HG02970 (cell line): ENCODE measurements around the gene FOXO4.

Experiments used
- ATAC-seq: cut with Tn5 transposase; IDR thresholded peaks from one replicate; pipeline ENCODE4 v1.9.1; 2021; ENCODE audit warnings: mild to moderate bottlenecking, moderate library complexity, moderate number of reproducible peaks; ENCODE audit not compliant: unreplicated experiment, low FRiP score

FOXO4 gene

GRCh38 chrX:71128915-71129765 is 33.5 kb downstream of the FOXO4 start:
- no peak for ATAC-seq

- ATAC-seq = no peak
Observed at GRCh38 chrX:71131510-71131909, 35.9 kb downstream of the FOXO4 start.

- ATAC-seq = no peak
Observed at GRCh38 chrX:71140440-71140839, 44.8 kb downstream of the FOXO4 start.

GRCh38 chrX:71143508-71143907 is 47.9 kb downstream of the FOXO4 start:
- ATAC-seq = no peak

GRCh38 chrX:71144651-71145050 is 49.0 kb downstream of the FOXO4 start, which contains the start of gene NLGN3:
Gene NLGN3, plus strand, starts transcription at chrX:71144841. Its CDS starts 2,909 bp downstream, at chrX:71147750.
- no peak for ATAC-seq

GRCh38 chrX:71147496-71148277 is 52.0 kb downstream of the FOXO4 start:
- ATAC-seq = no peak

GRCh38 chrX:71148278-71148663 is 52.6 kb downstream of the FOXO4 start:
- no peak for ATAC-seq

- no peak for ATAC-seq
Observed at GRCh38 chrX:71151366-71151765, 55.7 kb downstream of the FOXO4 start.
